Globus pallidus (tissue), 1 donor: ENCODE results near the gene RERE.
"Not testable (repeated sequence)": the region's sequence is repeated elsewhere in the genome, so short reads cannot be mapped to it uniquely, and the experiment has no call there.

Experiments
- DNase-seq: peaks from one replicate; pipeline ENCODE4 v3.0.0-alpha.2; 2015; ENCODE audit warnings: low spot score

Gene RERE

GRCh38 chr1:8841395-8841794 lies 24.0 kb upstream of the RERE start:
- DNase-seq: no peak

- DNase-seq: no peak
Measured at GRCh38 chr1:8839990-8840389, 22.6 kb upstream of the RERE start.

- DNase-seq: no peak
Measured at GRCh38 chr1:8835941-8836643, 18.7 kb upstream of the RERE start.

- DNase-seq: no peak
Measured at GRCh38 chr1:8831340-8831739, 13.9 kb upstream of the RERE start.

GRCh38 chr1:8830732-8831131 lies 13.3 kb upstream of the RERE start:
- not testable (repeated sequence) for DNase-seq

- no peak for DNase-seq
Measured at GRCh38 chr1:8825985-8826481, 8.6 kb upstream of the RERE start.

GRCh38 chr1:8823295-8823664 lies 5.8 kb upstream of the RERE start:
- no peak for DNase-seq

GRCh38 chr1:8822373-8823294 lies 5.2 kb upstream of the RERE start:
- no peak for DNase-seq

- DNase-seq: no peak
Measured at GRCh38 chr1:8821084-8821483, 3.6 kb upstream of the RERE start.

GRCh38 chr1:8818789-8819188 lies 1.3 kb upstream of the RERE start:
- not testable (repeated sequence) for DNase-seq

- DNase-seq: peak; percentile 58
Measured at GRCh38 chr1:8818325-8818775, 910 bp upstream of the RERE start.

- DNase-seq: peak; percentile 48
Measured at GRCh38 chr1:8816831-8817411, 519 bp downstream of the RERE start.

GRCh38 chr1:8816264-8816663 lies 1.2 kb downstream of the RERE start:
- DNase-seq: peak; percentile 71

- DNase-seq: peak; percentile 91
Measured at GRCh38 chr1:8815582-8816151, 1.8 kb downstream of the RERE start.

GRCh38 chr1:8814865-8815264 lies 2.6 kb downstream of the RERE start:
- DNase-seq: peak; percentile 74

- DNase-seq: peak; percentile 12
Measured at GRCh38 chr1:8813991-8814390, 3.4 kb downstream of the RERE start.

- DNase-seq: no peak
Measured at GRCh38 chr1:8813016-8813763, 4.2 kb downstream of the RERE start.

- DNase-seq: no peak
Measured at GRCh38 chr1:8812081-8812480, 5.4 kb downstream of the RERE start.

GRCh38 chr1:8810987-8811386 lies 6.5 kb downstream of the RERE start:
- no peak for DNase-seq

GRCh38 chr1:8809342-8809736 lies 8.1 kb downstream of the RERE start:
- no peak for DNase-seq

GRCh38 chr1:8807004-8807403 lies 10.4 kb downstream of the RERE start:
- DNase-seq: no peak

GRCh38 chr1:8800416-8800815 lies 17.0 kb downstream of the RERE start:
- DNase-seq: no peak
